Measurements from ENCODE around the gene ARL6IP5. TPM values are rescaled to one million over a fixed set of nuclear protein-coding genes. Genes with fewer than 3 reads are reported as not detected.

The ARL6IP5 gene
- total and polyA plus RNA-seq, 9 of the 15 experiments (the other 6 are each of a cell fraction or from before 2014, with no cell fraction given) = 10.3 to 54.0 (median 12.7) TPM

- no peak for TF ChIP-seq CHAMP1 (IDR thresholded peaks at IDR 0.05)
- TF ChIP-seq SRSF7 (optimal IDR thresholded peaks at IDR 0.05; ENCODE audit: low read depth, low read length) = no peak
- no peak for TF ChIP-seq ETV1 (tag; conservative IDR thresholded peaks at IDR 0.05; ENCODE audit: low read depth)
- no peak for TF ChIP-seq TBP (optimal IDR thresholded peaks at IDR 0.05; ENCODE audit: low read depth, low read length)
Observed at GRCh38 chr3:69116162-69116561, 31.4 kb downstream of the ARL6IP5 start (continued).

DNA sequence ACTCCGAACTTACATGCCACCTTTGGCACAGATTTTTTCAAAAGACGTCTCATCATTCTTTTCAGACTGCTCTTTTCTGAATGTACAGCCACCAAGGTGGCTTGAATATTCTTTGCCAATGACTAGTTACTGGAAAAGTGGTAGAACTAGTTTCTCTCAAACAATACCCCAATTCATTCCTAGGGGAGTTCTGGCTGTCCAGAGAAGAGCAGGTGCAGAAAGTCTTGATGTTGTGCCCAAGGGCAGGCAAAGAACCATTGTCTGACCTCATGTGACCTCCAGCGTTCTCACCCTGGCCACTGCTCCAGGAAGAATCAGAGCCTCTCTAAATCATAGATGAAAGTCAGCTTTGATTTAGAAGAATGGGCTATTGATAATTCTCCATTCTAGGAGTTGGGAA, 32.2 kb downstream of the ARL6IP5 start:
- H3K79me2 ChIP-seq (ENCODE audit: control insufficient read depth, insufficient read depth, low read length) = no peaks in the 10 kb centered on the region
- WGBS (ENCODE audit: insufficient coverage, low coverage, missing lambda C conversion rate) = 0% methylated on average over 3 of the region's 3 CpGs
- H3K4me1 ChIP-seq (replicated peaks in 1 of 2; ENCODE audit: control insufficient read depth in 2 of 2, insufficient read depth in 2 of 2, low read length in 2 of 2) = no peaks in the 10 kb centered on the region; a peak in 1 of 5 replicates
- no peak overlapping the region for H2AFZ ChIP-seq (ENCODE audit: low read depth, low read length)
- H3K27ac ChIP-seq (ENCODE audit: extremely low read depth, low read depth, low read length) = no peak overlapping the region
- H3K9me1 ChIP-seq (ENCODE audit: control insufficient read depth, insufficient read depth, low read length) = no peaks in the 10 kb centered on the region
- POLR2A ChIA-PET = interaction anchor here (1.3 kb wide), 1 partner anchor 69 kb away, joined by 3 read pairs; no protein-coding TSS in a partner anchor
- no TSS peak for BruUV-seq (replicated peaks)
- H3K36me3 ChIP-seq (ENCODE audit: control insufficient read depth, insufficient read depth, low read length) = no peaks in the 10 kb centered on the region
- H3K9ac ChIP-seq (ENCODE audit: insufficient read depth in 1 of 2, low read depth in 2 of 2, low read length in 2 of 2) = no peak overlapping the region
- no peaks in the 10 kb centered on the region for H3K27me3 ChIP-seq (ENCODE audit: control insufficient read depth in 2 of 2, insufficient read depth in 2 of 2, low read length in 2 of 2)
- no peak overlapping the region for H3K4me3 ChIP-seq
- in situ Hi-C loops (cut with MboI) = no loop called here
- no peak for TF ChIP-seq XRCC3 (IDR thresholded peaks at IDR 0.05)
- TF ChIP-seq, protein P1, sequence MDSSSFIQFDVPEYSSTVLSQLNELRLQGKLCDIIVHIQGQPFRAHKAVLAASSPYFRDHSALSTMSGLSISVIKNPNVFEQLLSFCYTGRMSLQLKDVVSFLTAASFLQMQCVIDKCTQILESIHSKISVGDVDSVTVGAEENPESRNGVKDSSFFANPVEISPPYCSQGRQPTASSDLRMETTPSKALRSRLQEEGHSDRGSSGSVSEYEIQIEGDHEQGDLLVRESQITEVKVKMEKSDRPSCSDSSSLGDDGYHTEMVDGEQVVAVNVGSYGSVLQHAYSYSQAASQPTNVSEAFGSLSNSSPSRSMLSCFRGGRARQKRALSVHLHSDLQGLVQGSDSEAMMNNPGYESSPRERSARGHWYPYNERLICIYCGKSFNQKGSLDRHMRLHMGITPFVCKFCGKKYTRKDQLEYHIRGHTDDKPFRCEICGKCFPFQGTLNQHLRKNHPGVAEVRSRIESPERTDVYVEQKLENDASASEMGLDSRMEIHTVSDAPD (CRISPR knock-in tag; IDR thresholded peaks at IDR 0.05) = no peak
- no peak for TF ChIP-seq KDM5B (IDR thresholded peaks at IDR 0.05; ENCODE audit: insufficient replicate concordance, low read depth, low read length)
- TF ChIP-seq ZNF41 (CRISPR knock-in tag; conservative IDR thresholded peaks at IDR 0.05) = no peak
- no peak for TF ChIP-seq MYBL2 (IDR thresholded peaks at IDR 0.05; ENCODE audit: low read depth)
- TF ChIP-seq MYBL2 (CRISPR knock-in tag; IDR thresholded peaks at IDR 0.05; ENCODE audit: borderline replicate concordance) = no peak
- TF ChIP-seq DLX4 (CRISPR knock-in tag; IDR thresholded peaks at IDR 0.05) = no peak
- no peak for TF ChIP-seq ZNF695 (CRISPR knock-in tag; IDR thresholded peaks at IDR 0.05)
- CTCF ChIA-PET (ENCODE audit: low intra/inter-chr PET ratio) = no interaction called here
- H4K20me1 ChIP-seq (replicated peaks; ENCODE audit: control insufficient read depth, insufficient read depth, low read length) = no peaks in the 10 kb centered on the region
- no peak for ATAC-seq
- H3K4me2 ChIP-seq (ENCODE audit: insufficient read depth, low read length) = no peak overlapping the region
- no peak for FAIRE-seq
- intact Hi-C loops (cut with micrococcal nuclease) = no loop called here
- H3K9me3 ChIP-seq (replicated peaks; ENCODE audit: control insufficient read depth, insufficient read depth, low read depth, low read length) = no peaks in the 10 kb centered on the region
- DNase-seq (ENCODE audit: extremely low read depth in 1 of 4, low spot score in 3 of 4) = no peak

Measured in K562 (cell line).